ENCODE results near the gene NR2C1.
A peak's percentile ranks its signal among the peaks of the same experiment; 100 is the strongest.

- TF ChIP-seq EP300 (IDR thresholded peaks at IDR 0.05), result no peak
- no peak for TF ChIP-seq POLR2A (IDR thresholded peaks at IDR 0.05; ENCODE audit: low read depth)
- TF ChIP-seq POLR2AphosphoS5 (IDR thresholded peaks at IDR 0.05), result no peak
- peak; percentile 81 to 87 (median 86) for TF ChIP-seq CTCF (IDR thresholded peaks at IDR 0.05)
Measured at GRCh38 chr12:95073698-95074520, 491 bp upstream of the NR2C1 start.

All from esophagus muscularis mucosa (tissue), 4 donors.